Measurements from ENCODE around the gene UGT3A1. TPM values are rescaled to one million over a fixed set of nuclear protein-coding genes. Genes with fewer than 3 reads are reported as not detected.

Gene UGT3A1
- total RNA-seq, 4 donors from 2014 or later, result 0.54 to 1.1 TPM; not detected in 2

GRCh38 chr5:35926389-35927051 is 64.7 kb downstream of the UGT3A1 start:
- no peaks in the 10 kb centered on the region for H3K4me1 ChIP-seq

GRCh38 chr5:35924950-35925722 is 66.1 kb downstream of the UGT3A1 start:
- no peak overlapping the region for H3K4me3 ChIP-seq
- DNase-seq, result peak; percentile 61 to 88 (median 72)
- no peaks in the 10 kb centered on the region for H3K9me3 ChIP-seq
- H3K27ac ChIP-seq, result peak overlapping the region in 2 of 4 donors; percentile 28 to 47
- H3K4me1 ChIP-seq, result no peaks in the 10 kb centered on the region
- H3K27me3 ChIP-seq, result no peaks in the 10 kb centered on the region
- H3K36me3 ChIP-seq, result no peaks in the 10 kb centered on the region
- no peak for TF ChIP-seq POLR2A (IDR thresholded peaks at IDR 0.05)
- peak; percentile 10 to 55 (median 43) for TF ChIP-seq CTCF (IDR thresholded peaks at IDR 0.05)

More at GRCh38 chr5:35926389-35927051, 64.7 kb downstream of the UGT3A1 start:
- no peak overlapping the region for H3K4me3 ChIP-seq
- no peaks in the 10 kb centered on the region for H3K27me3 ChIP-seq
- no peaks in the 10 kb centered on the region for H3K36me3 ChIP-seq
- DNase-seq, result peak in 2 of 3 donors; percentile 33 to 63
- H3K9me3 ChIP-seq, result no peaks in the 10 kb centered on the region
- H3K27ac ChIP-seq, result no peak overlapping the region
- TF ChIP-seq POLR2A (IDR thresholded peaks at IDR 0.05) (no peak), CTCF (IDR thresholded peaks at IDR 0.05) (peak; percentile 37 to 92 (median 84))

- peak overlapping the region in 2 of 4 donors; percentile 28 to 47 for H3K27ac ChIP-seq
- DNase-seq, result no peak
- H3K4me3 ChIP-seq, result no peak overlapping the region
- H3K9me3 ChIP-seq, result no peaks in the 10 kb centered on the region
- no peaks in the 10 kb centered on the region for H3K4me1 ChIP-seq
- TF ChIP-seq POLR2A (IDR thresholded peaks at IDR 0.05), result no peak
- no peak for TF ChIP-seq CTCF (IDR thresholded peaks at IDR 0.05)
- H3K36me3 ChIP-seq, result no peaks in the 10 kb centered on the region
- H3K27me3 ChIP-seq, result no peaks in the 10 kb centered on the region
Observed at GRCh38 chr5:35924122-35924949, 66.9 kb downstream of the UGT3A1 start.

DNA sequence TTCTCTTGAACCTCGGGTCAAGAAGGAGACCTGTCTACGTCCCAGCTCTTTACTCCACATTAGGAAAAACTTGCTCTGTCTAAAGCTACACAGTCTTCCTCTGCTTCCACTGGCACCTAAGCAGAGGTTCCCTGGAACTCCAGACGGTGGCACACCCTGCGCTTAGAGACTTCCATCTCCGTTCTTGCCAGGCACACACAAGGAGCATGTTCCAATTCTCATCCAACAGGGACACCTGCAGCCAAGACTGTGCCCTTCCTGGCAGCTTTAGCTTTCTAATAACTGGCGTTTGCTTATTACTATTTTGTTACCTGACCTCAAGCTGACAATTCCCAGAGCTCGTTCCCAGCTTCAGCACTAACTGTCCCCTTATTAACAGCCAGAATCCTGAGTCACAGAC is 68.7 kb downstream of the UGT3A1 start:
- no peak overlapping the region for H3K4me3 ChIP-seq
- H3K27ac ChIP-seq, result no peak overlapping the region
- no peaks in the 10 kb centered on the region for H3K9me3 ChIP-seq
- no peaks in the 10 kb centered on the region for H3K4me1 ChIP-seq
- no peaks in the 10 kb centered on the region for H3K36me3 ChIP-seq
- DNase-seq, result no peak
- H3K27me3 ChIP-seq, result no peaks in the 10 kb centered on the region
- TF ChIP-seq POLR2A (IDR thresholded peaks at IDR 0.05) (no peak), CTCF (IDR thresholded peaks at IDR 0.05) (no peak)

GRCh38 chr5:35921930-35922329 is 69.3 kb downstream of the UGT3A1 start:
- Histone ChIP-seq H3K36me3 (no peaks in the 10 kb centered on the region), H3K9me3 (no peaks in the 10 kb centered on the region), H3K27ac (no peak overlapping the region), H3K4me3 (no peak overlapping the region), H3K4me1 (no peaks in the 10 kb centered on the region), H3K27me3 (no peaks in the 10 kb centered on the region)
- no peak for DNase-seq
- TF ChIP-seq CTCF (IDR thresholded peaks at IDR 0.05) (no peak), POLR2A (IDR thresholded peaks at IDR 0.05) (no peak)

All from Peyer's patch (tissue), 4 donors.